ENCODE data around the gene AGPS.
"Not testable (repeated sequence)": the region's sequence is repeated elsewhere in the genome, so short reads cannot be mapped to it uniquely, and the experiment has no call there.

- TF ChIP-seq BACH1 (tag; IDR thresholded peaks at IDR 0.05); POLR2A (conservative IDR thresholded peaks at IDR 0.05); CHCHD3 (CRISPR knock-in tag; IDR thresholded peaks at IDR 0.05): not testable (repeated sequence)
Measured at GRCh38 chr2:177424120-177424519, 31.5 kb downstream of the AGPS start.
